ENCODE measurements around the gene SSH3.
A peak's percentile ranks its signal among the peaks of the same experiment; 100 is the strongest.

SSH3 gene, protein sequence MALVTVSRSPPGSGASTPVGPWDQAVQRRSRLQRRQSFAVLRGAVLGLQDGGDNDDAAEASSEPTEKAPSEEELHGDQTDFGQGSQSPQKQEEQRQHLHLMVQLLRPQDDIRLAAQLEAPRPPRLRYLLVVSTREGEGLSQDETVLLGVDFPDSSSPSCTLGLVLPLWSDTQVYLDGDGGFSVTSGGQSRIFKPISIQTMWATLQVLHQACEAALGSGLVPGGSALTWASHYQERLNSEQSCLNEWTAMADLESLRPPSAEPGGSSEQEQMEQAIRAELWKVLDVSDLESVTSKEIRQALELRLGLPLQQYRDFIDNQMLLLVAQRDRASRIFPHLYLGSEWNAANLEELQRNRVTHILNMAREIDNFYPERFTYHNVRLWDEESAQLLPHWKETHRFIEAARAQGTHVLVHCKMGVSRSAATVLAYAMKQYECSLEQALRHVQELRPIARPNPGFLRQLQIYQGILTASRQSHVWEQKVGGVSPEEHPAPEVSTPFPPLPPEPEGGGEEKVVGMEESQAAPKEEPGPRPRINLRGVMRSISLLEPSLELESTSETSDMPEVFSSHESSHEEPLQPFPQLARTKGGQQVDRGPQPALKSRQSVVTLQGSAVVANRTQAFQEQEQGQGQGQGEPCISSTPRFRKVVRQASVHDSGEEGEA

DNA sequence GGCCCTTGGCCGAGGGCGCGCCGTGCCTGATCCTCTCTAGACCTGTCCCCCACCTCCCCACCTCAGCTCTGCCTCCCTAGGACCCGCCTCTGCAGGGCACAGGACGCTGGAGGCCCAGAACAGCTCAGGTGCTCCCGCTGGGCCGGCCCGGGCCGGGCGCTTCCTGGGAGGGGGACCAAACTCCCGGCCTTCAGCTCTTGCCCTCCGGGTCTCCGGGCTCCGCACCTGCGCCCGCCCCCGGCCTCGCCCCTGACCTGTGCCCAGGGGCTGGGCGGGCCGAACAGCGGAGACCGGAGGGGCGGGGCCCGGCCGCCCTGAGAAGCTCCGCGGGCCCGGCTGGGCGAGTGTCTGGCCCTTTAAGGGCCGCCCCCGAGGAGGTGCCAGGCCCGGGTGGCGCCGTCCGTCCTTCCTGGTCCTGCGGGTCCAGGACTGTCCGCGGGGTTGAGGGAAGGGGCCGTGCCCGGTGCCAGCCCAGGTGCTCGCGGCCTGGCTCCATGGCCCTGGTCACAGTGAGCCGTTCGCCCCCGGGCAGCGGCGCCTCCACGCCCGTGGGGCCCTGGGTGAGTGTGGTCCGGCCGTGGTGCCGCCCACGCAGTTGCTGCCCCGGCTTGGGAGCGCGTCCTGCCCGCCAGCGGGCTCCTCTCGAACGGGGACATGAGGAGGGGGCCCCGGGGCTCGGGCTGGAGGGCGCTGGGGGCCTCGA lies at the start of gene SSH3:
SSH3 (plus strand) TSS at position 399 of the 703 bp plus-strand sequence; CDS start at position 495, 96 bp downstream.
- DNase-seq: peak; percentile 93

GRCh38 chr11:67253872-67254624 lies 49.3 kb upstream of the SSH3 start:
- no peak for DNase-seq

DNA sequence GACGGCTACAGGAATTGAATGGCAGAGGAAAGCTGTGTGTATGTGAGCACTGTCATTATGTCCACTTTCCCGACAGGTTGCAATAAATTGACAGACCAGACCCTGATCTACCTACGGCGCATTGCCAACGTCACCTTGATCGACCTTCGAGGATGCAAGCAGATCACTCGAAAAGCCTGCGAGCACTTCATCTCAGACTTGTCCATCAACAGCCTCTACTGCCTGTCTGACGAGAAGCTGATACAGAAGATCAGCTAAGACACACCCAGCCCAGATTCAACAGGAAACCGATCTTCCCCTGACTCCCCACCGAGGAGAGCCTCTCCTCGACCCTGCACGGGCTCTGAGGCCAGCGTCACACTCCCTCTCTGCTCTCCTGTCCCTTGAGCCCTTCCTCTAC lies 48.5 kb upstream of the SSH3 start:
- no peak for DNase-seq

DNA sequence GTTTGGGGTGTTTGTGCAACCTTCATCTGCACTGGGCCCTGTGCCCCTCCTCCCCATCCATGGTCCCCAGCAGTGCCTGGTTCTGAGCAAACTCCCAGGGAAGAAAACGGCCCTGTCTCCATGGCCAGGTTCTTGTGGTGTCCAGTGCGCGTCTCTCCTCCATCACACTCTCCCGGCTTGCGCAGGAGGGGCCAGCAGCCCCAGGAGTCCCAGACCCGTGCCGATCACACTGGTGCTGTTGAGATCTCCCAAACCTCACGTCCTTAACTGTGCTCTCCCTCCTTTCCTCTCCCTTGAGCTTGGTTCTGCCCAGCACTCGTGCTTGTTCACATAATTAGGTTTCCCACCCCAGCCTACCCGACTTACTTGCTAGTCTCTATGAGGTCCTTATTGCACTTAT lies 48.0 kb upstream of the SSH3 start:
- DNase-seq: no peak

GRCh38 chr11:67255864-67256263 lies 47.5 kb upstream of the SSH3 start:
- no peak for DNase-seq

GRCh38 chr11:67256477-67257135 lies 46.7 kb upstream of the SSH3 start:
- DNase-seq: no peak

DNA sequence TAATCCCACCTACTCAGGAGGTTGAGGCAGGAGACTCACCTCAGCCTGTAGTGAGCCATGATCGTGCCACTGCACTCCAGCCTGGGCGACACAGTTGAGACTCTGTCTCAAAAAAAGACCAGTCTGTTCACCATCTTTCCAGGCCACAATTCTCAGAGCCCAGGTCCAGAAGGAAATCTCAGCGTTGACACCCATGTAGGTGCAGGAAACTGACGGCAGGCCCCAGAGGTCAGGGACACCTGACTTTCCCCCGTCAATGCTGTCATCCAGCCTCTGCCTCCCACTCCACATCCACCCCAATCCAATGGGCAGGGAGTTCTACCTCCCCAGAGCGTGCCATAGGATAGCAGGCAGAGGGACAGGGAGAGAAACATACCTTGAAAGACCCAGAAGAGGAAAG lies 42.9 kb upstream of the SSH3 start:
- DNase-seq: no peak

DNA sequence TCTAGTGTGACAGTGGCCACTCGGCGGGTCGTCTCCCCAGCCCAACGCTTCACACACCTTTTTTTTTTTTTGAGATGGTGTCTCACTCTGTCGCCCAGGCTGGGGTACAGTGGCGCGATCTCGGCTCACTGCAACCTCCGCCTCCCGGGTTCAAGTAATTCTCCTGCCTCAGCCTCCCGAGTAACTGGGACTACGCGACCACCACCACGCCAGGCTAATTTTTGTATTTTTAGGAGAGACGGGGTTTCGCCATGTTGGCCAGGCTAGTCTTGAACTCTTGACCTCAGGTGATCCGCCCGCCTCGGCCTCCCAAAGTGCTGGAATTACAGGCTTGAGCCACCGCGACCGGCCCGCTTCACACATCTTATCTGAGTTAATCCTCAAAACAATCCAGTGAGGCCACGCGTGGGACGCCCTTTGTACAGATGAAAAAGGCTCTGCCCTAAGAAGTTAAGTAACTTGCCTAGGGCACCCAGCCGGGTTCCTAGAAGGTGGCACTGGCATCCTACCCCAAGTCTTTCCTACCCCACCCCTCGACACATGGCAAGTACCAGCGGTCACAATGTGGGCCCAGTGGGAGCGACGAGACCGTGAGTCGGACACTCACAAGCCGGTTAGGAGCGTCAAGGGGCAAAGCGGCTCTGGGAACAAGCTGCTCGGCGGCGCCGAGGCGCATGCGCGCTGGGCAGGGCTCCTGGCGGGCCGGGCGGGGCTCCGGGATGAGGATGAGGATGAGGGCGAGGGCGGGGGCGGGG lies 42.3 kb upstream of the SSH3 start:
- peak; percentile 28 for DNase-seq

DNA sequence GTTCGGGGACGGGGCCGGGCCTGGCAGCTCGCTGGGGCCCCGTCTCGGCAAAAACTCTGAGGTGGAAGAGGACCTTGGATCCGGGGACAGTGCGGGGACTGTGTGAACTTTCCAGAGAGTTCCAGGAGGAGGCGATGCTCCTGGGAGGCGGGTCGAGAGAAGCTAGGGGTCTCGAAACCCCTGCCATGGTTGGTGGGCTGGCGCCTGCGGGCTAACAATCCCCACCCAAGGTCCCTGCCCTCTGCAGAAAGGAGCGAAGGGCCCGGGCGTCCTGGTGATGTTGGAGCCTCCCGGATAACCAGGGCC lies 41.7 kb upstream of the SSH3 start:
- no peak for DNase-seq

DNA sequence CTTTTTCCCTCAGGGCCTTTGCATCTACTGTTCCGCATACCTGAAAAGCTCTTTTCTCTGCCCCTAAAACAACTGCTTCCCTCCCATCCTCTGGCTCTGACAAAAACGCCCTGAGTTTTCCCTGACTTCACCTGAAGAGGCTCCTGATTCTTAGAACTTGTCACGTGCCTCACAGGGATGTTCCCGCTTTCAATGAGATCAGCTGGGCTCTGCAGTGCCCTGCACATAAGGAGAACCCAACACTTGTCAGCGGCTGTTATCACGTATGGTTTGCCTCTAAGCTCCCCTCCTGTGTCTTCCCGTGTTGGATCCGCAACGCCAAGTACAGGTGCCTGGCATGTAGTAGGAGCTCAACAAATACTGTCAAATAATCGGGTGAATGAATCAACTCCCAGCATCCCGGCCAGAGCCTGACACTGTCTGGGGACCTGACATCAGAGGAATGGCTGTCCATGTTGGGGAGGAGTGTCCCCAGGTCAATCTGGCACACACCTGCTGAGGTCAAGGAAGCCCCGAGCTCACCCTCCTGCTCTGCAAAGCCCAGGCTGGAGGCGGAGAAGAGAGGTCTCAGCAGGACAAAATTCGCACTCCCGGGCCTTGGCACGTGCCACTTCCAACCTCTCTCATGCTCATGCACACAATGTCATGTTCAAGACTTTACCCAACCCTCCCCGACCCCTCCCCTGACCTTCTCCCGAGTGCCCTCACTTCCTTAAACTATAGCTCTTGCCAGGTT lies 41.2 kb upstream of the SSH3 start:
- DNase-seq: no peak

GRCh38 chr11:67262731-67263675 lies 40.3 kb upstream of the SSH3 start:
- DNase-seq: peak; percentile 81

DNA sequence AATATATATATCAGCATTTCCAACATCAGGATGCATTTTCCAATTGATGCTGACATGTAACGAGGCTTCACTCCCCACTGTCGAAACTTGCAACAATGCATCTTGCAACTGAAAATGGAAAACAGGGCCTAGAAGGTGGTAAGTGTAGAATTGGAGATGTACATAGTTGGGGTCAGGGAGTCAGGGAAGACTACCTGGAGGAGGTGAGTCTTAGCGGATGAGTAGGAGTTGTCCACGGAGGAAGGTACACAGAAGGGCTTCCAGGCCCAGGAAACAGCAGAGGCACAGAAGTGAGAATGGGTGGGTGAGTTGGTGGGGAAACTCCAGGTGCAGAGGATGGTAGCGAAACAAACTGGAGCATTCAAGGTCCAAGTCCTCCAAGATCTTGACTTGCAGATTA lies 39.1 kb upstream of the SSH3 start:
- no peak for DNase-seq

DNA sequence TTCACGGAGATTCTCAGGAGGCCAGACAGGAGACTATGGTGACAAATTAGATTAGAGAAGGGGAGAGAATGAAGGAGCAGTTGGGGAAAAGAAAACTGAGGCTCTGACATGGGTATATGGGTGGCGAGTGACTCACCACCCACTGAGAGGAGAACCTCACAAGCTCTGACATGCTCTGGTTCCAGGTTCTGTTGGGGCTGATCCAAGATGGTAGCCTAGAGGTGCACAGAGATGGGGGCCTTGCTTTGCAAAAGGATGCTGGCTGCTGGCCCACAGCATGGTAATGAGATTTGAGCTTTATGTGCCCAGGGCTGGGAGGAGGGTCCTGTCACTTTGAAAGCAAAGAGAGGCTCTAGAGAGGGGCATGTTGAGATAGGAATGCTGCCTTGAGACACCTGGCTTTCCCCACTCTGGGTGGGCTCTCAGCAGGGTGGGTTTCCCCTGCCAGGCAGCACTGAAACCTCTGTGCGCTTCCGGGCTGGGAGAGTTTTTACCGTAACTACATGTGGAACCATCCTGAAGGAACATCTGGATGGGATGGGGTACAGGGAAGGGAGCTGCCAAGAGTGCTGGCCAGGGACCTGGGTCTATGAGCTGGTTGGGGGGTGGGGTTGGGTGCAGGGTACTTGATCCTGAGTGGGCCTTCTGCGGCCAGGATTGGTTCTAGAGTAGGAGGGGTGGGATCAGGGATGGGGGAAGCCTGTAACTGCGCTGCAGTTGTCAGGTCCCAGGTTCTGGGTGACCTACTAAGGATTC lies 38.3 kb upstream of the SSH3 start:
- DNase-seq: no peak

DNA sequence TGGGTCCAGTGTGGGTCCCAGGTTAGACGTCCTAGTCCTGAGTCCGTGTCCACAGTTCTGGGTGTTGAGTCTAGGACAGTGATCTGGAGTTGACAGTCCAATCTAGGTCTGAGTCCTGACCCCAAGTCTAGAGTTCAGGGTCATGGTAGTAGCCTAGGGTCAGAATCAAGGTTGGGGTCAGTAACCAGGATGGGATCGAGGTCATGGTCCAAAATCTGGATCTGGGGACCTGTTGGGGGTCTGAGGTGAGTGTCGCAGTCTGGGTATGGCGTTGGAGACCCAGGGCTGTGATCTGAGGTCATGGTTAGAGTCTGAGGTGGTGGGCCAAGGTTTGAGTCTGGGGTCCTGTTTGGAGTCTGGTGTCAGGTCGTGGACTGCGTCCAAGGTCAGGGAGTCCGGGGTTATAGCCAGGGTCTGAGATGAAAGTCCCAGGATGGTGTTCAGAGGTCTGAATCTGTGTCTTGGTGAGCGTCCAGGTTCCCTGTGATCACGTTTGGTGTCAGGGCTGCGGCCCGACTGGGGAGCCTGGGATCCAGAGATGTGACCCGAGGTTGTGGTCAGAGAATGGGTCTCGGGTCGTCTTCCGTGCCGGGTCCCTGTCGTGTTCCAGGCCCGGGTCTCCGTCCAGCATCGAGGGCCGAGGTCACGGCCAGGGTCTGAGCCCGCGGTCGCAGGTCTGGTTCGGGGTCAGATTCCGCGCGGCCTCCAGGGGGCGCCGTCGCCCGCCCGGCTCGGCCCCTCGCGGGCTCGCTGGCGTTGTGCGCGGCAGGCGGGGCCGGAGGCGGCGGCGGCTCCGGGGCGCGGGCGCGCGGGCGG lies 37.5 kb upstream of the SSH3 start:
- peak; percentile 63 for DNase-seq

- peak; percentile 62 for DNase-seq
Observed at GRCh38 chr11:67266449-67267187, 36.7 kb upstream of the SSH3 start, which contains the start of gene GRK2. TSS of gene GRK2 (plus strand) at chr11:67266473. CDS start at chr11:67266700, 227 bp downstream.

DNA sequence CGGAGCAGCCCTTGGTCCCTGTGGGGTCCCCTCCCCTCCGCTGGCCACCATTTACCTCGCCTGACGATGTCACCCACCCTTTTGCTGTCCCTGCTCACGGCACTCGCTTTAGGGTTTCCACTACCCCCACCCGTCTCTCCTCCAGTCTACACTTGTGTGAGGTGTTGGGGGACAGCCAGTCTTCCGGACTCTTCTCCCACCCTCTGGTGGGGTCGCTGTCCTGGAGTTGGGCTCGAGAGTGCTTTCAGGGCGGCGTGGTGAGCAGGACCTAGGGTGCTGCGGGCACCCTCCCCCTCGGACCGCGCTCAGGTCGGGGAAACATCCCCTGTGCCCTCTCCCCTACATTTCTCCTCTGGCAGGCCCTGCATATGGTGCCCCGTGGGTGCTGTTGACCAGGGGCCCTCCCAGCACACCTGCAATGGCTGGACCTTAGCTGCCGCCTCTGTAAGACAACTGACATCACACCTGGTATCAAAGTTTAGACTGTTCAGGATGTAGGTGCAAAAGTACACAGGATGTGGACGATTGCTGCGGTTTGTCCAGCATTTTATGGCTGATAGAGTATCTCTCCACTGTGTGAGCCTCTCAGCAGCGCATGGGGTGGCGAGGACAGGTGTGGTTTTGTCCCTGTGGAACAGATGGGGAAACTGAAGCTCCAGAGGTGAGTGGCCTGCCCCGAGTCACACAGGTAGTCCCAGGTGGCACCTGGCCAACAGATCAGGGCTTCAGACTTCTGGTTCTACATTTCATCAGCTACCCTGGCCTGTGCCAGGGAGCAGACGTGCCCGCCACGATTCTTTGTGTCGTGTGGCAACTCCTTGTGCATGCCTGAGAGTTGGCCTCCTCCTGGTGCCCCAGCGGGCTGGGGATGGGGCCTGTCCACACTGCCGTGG lies 35.9 kb upstream of the SSH3 start:
- peak; percentile 70 for DNase-seq

All from NCI-H510A (cell line).